ENCODE data around the gene PIWIL1. TPM values are rescaled to one million over a fixed set of nuclear protein-coding genes. Genes with fewer than 3 reads are reported as not detected.

The PIWIL1 gene
- total RNA-seq, 1 donor from 2014 or later: not detected

DNA sequence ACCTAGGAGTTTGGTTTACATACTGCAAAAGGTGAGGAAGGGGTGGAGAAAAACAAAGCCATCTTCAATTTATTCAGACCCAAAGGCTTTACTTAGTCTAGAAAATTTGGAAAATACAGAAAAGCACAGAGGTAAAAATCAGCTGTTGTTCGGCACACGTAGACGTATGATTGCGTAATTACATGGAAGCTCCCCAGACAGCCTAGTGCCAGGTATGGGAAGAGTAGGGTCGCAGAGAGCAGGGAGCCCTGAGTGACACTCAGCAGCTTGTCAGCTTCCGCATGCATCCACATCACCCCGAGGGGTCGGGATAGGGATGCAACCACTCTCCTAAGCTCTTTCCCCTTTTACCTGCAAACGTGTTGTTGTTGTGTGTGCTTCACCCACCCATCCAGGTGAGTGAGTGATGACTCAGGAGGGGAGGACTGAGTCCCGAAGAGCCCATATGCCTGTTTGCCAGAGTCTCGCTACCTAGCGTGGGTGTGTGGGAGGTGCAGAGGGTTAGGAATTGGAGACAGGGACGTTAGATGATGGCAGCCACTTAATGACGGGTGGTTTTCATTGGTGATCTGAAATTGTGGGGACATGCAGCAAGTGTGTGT, 20.1 kb downstream of the PIWIL1 start:
- Mint-ChIP-seq H3K27me3 (peaks cover 78% of the 10 kb centered on the region), H3K36me3 (ENCODE audit: insufficient read depth) (no peaks in the 10 kb centered on the region), H3K9me3 (ENCODE audit: low read depth) (no peaks in the 10 kb centered on the region), H3K4me1 (ENCODE audit: low read depth) (no peaks in the 10 kb centered on the region), H3K27ac (no peak overlapping the region), H3K4me3 (ENCODE audit: low read depth) (no peak overlapping the region)
- TF ChIP-seq, protein P1, sequence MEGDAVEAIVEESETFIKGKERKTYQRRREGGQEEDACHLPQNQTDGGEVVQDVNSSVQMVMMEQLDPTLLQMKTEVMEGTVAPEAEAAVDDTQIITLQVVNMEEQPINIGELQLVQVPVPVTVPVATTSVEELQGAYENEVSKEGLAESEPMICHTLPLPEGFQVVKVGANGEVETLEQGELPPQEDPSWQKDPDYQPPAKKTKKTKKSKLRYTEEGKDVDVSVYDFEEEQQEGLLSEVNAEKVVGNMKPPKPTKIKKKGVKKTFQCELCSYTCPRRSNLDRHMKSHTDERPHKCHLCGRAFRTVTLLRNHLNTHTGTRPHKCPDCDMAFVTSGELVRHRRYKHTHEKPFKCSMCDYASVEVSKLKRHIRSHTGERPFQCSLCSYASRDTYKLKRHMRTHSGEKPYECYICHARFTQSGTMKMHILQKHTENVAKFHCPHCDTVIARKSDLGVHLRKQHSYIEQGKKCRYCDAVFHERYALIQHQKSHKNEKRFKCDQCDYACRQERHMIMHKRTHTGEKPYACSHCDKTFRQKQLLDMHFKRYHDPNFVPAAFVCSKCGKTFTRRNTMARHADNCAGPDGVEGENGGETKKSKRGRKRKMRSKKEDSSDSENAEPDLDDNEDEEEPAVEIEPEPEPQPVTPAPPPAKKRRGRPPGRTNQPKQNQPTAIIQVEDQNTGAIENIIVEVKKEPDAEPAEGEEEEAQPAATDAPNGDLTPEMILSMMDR (IDR thresholded peaks at IDR 0.05; ENCODE audit: unreplicated experiment): no peak
- no peak for DNase-seq (ENCODE audit: low spot score, unreplicated experiment)

DNA sequence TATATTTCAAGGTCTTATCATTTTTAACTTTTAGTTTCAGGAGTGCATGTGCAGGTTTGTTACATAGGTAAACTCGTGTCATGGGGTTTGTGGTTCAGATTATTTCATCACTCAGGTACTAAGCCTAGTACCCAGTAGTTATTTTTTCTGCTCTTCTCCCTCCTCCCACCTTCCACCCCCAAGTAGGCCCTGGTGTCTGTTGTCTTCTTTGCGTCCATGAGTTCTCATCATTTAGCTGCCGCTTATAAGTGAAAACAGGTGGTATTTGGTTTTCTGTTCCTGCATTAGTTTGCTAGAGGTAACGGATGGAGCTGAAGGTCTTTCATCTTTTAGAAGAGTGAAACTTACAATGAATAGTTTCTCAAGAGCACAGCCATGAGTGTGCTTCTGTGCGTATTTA, 24.4 kb downstream of the PIWIL1 start:
- Mint-ChIP-seq H3K27me3 (peaks cover 61% of the 10 kb centered on the region), H3K36me3 (ENCODE audit: insufficient read depth) (no peaks in the 10 kb centered on the region), H3K4me1 (ENCODE audit: low read depth) (peaks cover 4% of the 10 kb centered on the region), H3K9me3 (ENCODE audit: low read depth) (no peaks in the 10 kb centered on the region), H3K27ac (no peak overlapping the region), H3K4me3 (ENCODE audit: low read depth) (no peak overlapping the region)
- TF ChIP-seq, protein P1 (IDR thresholded peaks at IDR 0.05; ENCODE audit: unreplicated experiment): no peak
- no peak for DNase-seq (ENCODE audit: low spot score, unreplicated experiment)

DNA sequence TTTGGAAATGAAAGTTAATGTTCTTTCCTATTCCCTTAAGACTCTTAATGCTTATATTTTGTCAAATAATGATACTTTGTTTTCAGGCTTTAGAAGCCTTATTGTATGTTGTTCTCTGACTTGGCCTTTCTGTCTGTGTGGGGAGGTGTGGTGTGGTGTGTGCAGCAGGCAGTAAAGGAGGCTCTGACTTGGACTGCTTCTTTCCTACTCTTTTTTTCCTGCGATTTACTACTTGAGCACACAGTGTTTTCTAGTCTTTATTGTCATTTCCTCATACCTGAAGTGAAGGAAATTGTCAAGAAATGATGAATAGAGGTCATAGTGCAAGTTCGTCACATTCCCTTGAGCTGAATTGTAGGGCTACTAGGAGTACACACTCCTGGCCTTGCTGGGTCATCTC, 26.9 kb downstream of the PIWIL1 start:
- Mint-ChIP-seq H3K9me3 (ENCODE audit: low read depth) (no peaks in the 10 kb centered on the region), H3K4me1 (ENCODE audit: low read depth) (peaks cover 4% of the 10 kb centered on the region), H3K4me3 (ENCODE audit: low read depth) (no peak overlapping the region), H3K36me3 (ENCODE audit: insufficient read depth) (no peaks in the 10 kb centered on the region), H3K27ac (no peak overlapping the region), H3K27me3 (peaks cover 40% of the 10 kb centered on the region)
- no peak for DNase-seq (ENCODE audit: low spot score, unreplicated experiment)
- TF ChIP-seq, protein P1 (IDR thresholded peaks at IDR 0.05; ENCODE audit: unreplicated experiment): no peak

DNA sequence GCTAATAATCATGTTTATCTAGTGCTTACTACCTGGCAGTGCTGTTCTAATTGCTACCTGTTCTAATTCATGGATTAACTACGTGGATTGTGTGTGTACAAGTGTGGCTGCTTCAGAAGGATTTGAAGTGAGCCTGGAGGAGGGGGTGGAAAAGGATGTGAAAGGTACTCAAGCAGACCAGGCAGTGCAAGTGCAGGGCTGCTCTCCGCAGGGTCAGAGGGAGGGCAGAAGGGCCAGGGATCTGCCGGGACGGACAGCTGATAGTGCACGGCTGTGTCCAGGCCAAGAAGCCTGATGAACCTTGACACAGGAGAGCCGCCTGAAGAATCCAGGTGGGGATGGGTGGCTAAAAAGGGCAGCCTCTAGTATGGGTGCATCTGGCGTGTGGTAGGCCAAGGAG, 28.5 kb downstream of the PIWIL1 start:
- TF ChIP-seq, protein P1 (IDR thresholded peaks at IDR 0.05; ENCODE audit: unreplicated experiment): no peak
- no peaks in the 10 kb centered on the region for H3K9me3 Mint-ChIP-seq (ENCODE audit: low read depth)
- H3K27me3 Mint-ChIP-seq: peaks cover 39% of the 10 kb centered on the region
- no peak for DNase-seq (ENCODE audit: low spot score, unreplicated experiment)
- H3K4me1 Mint-ChIP-seq (ENCODE audit: low read depth): peaks cover 4% of the 10 kb centered on the region
- H3K36me3 Mint-ChIP-seq (ENCODE audit: insufficient read depth): no peaks in the 10 kb centered on the region
- no peak overlapping the region for H3K27ac Mint-ChIP-seq
- H3K4me3 Mint-ChIP-seq (ENCODE audit: low read depth): no peak overlapping the region

- no peaks in the 10 kb centered on the region for H3K36me3 Mint-ChIP-seq (ENCODE audit: insufficient read depth)
- TF ChIP-seq, protein P1 (IDR thresholded peaks at IDR 0.05; ENCODE audit: unreplicated experiment): no peak
- no peak overlapping the region for H3K27ac Mint-ChIP-seq
- no peak overlapping the region for H3K4me3 Mint-ChIP-seq (ENCODE audit: low read depth)
- H3K27me3 Mint-ChIP-seq: peaks cover 34% of the 10 kb centered on the region
- H3K4me1 Mint-ChIP-seq (ENCODE audit: low read depth): peaks cover 4% of the 10 kb centered on the region
- no peaks in the 10 kb centered on the region for H3K9me3 Mint-ChIP-seq (ENCODE audit: low read depth)
- no peak for DNase-seq (ENCODE audit: low spot score, unreplicated experiment)
Observed at GRCh38 chr12:130367003-130367402, 29.3 kb downstream of the PIWIL1 start.

All from progenitor cell of endocrine pancreas (in vitro differentiated cells).